Left ventricle myocardium inferior (tissue), 1 donor: ENCODE data around the gene AXL. TPM values are rescaled to one million over a fixed set of nuclear protein-coding genes. Genes with fewer than 3 reads are reported as not detected.
"Not testable (repeated sequence)": the region's sequence is repeated elsewhere in the genome, so short reads cannot be mapped to it uniquely, and the experiment has no call there.

Source experiments
- DNase-seq: peaks from one replicate; pipeline ENCODE4 v3.0.0-alpha.2; 2020
- H3K27ac ChIP-seq: fragments of 200-600 bp; replicated peaks from 2 replicates; pipeline ENCODE4 v1.8.0; 2021
- H3K27me3 ChIP-seq: fragments of 200-600 bp; 2 replicates; pipeline ENCODE4 v1.8.0; 2021; ENCODE audit warnings: low read depth
- H3K36me3 ChIP-seq: fragments of 200-600 bp; 2 replicates; pipeline ENCODE4 v1.8.0; 2021
- H3K4me1 ChIP-seq: fragments of 200-600 bp; 2 replicates; pipeline ENCODE4 v1.8.0; 2021
- H3K4me3 ChIP-seq: fragments of 200-600 bp; 2 replicates; pipeline ENCODE4 v1.8.0; 2021; ENCODE audit warnings: mild to moderate bottlenecking, moderate library complexity
- H3K9me3 ChIP-seq: fragments of 200-600 bp; replicated peaks from 2 replicates; pipeline ENCODE4 v1.8.0; 2021
- intact Hi-C: fragments of 100-400 bp; cut with micrococcal nuclease; formaldehyde crosslinking; loops from one replicate; pipeline ENCODE4 v1.11.0; 2022
- total RNA-seq: library from RNA; stranded (reverse); fragmentation: NEBNext Ultra II Directional; extraction: Animal tissue kit (Norgen Biotek cat#: 25700); gene quantifications from one replicate; pipeline ENCODE4 v1.2.1, GENCODE V29; 2021
- TF ChIP-seq, protein P1 (sequence below): fragments of 200-600 bp; IDR thresholded peaks from 2 replicates; pipeline ENCODE4 v1.8.0; 2021; ENCODE audit warnings: antibody characterized with exemption, mild to moderate bottlenecking, borderline replicate concordance
- donor health status: DM: no; HTN: yes; CAD: no; lungs with severe emphysema.

The AXL gene
- total RNA-seq, 1 donor from 2014 or later: 13.6 TPM

DNA sequence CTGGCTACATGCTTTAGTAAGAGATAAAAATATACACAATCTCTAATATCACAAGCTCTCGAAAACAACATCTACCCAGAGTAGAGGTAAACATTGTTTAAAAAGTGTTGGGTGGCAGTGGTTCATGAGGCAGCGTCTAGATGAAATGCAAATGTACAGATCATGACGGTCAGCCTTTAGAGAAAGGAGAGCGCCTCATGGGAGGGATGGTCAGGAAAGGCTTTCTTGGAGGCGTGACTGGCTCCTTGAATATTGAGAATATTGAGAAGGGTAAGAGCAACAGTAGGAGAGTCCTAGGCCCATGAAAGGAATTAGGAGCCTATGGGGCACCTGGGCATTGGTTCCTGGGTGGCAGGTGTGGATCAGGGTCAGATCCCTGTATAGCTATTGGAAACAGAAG is 55.8 kb downstream of the AXL start:
- Histone ChIP-seq H3K9me3 (no peaks in the 10 kb centered on the region), H3K4me3 (no peak overlapping the region), H3K27ac (no peak overlapping the region), H3K36me3 (peaks cover 100% of the 10 kb centered on the region), H3K4me1 (no peaks in the 10 kb centered on the region), H3K27me3 (no peaks in the 10 kb centered on the region)
- intact Hi-C loops: no loop called here
- no peak for DNase-seq
- TF ChIP-seq, protein P1, sequence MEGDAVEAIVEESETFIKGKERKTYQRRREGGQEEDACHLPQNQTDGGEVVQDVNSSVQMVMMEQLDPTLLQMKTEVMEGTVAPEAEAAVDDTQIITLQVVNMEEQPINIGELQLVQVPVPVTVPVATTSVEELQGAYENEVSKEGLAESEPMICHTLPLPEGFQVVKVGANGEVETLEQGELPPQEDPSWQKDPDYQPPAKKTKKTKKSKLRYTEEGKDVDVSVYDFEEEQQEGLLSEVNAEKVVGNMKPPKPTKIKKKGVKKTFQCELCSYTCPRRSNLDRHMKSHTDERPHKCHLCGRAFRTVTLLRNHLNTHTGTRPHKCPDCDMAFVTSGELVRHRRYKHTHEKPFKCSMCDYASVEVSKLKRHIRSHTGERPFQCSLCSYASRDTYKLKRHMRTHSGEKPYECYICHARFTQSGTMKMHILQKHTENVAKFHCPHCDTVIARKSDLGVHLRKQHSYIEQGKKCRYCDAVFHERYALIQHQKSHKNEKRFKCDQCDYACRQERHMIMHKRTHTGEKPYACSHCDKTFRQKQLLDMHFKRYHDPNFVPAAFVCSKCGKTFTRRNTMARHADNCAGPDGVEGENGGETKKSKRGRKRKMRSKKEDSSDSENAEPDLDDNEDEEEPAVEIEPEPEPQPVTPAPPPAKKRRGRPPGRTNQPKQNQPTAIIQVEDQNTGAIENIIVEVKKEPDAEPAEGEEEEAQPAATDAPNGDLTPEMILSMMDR: no peak

DNA sequence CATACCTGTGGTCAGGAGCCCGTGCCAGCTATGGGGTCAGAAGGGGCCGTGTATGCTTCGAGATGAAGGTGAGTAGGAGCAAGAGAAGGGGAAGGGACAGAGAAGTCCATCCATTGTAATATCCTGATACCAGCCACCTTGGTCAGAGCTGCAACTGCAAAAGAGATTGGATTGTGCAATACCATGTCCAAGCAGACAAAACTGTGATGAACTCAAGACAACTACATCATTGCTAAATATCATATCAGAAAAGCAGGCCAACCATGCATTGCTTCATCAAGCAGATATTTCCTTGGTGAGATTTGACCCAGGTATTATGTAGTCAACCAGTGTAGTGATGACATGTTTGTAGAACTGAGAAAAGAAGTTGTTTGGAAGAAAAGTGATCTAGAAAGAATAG is 57.2 kb downstream of the AXL start:
- Histone ChIP-seq H3K9me3 (no peaks in the 10 kb centered on the region), H3K27ac (no peak overlapping the region), H3K4me3 (no peak overlapping the region), H3K36me3 (peaks cover 100% of the 10 kb centered on the region), H3K27me3 (no peaks in the 10 kb centered on the region), H3K4me1 (no peaks in the 10 kb centered on the region)
- TF ChIP-seq, protein P1: no peak
- DNase-seq: no peak
- intact Hi-C loops: no loop called here

DNA sequence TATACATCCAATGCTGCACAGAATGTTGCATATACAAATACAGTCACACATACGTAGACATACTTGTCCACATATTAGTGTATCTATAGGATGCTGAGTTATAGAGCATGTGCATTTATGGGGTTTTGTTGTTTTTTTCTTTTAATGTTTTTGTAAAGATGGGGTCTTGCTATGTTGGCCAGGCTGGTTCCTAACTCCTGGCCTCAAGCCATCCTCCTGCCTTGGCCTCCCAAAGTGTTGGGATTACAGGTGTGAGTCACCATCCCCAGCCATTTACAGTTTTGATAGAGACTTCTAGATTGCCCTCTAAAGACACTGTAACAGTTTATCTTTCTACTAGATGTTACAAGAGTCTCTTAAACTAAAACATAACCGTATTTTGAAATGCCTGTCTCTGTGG is 59.5 kb downstream of the AXL start:
- intact Hi-C loops: no loop called here

DNA sequence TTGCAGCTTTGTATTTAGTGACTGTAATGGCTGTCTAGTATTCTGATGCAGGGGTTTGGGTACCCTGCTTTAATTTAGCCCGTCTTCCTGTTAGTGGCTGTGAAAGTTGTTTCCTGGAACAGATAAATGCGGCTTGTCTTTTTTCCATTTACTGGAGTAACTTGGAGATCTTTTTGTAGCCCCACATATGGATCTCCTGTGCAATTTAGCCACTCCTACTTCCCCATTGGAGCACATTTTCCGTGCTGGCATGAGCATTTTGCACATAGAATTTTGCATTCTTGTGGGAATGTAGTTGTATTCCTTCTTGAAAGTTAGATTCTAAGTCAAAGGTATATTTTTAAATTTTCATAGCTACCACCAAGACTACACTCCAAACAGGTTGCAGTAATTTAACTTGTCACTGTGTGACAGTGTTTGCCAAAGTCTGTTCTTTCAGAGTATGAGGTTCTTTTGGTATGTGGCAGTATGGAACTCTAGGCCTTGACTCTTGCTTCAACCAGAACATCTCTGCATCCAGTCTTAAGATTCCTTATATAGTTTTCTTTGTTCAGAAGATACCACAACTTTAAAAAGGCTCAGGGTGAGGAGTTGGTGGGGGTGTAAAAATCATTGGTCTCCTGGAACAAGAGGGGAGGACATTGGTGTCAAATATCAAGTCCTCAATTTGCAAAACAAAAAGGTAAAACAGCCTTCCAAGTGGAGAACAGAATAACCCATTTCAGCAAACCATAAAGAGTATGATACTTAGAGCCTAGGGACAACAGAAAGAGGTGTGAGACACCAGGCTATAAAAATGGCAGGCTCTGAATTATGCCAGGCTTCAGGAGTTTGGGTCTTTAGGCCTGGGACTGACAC is 69.9 kb downstream of the AXL start:
- H3K4me1 ChIP-seq: no peaks in the 10 kb centered on the region
- no peaks in the 10 kb centered on the region for H3K9me3 ChIP-seq
- intact Hi-C loops: no loop called here

More for the DNA sequence above, 59.5 kb downstream of the AXL start:
- peaks cover 98% of the 10 kb centered on the region for H3K36me3 ChIP-seq
- no peaks in the 10 kb centered on the region for H3K4me1 ChIP-seq
- no peak overlapping the region for H3K27ac ChIP-seq
- no peak overlapping the region for H3K4me3 ChIP-seq
- no peaks in the 10 kb centered on the region for H3K9me3 ChIP-seq
- TF ChIP-seq, protein P1: no peak
- no peaks in the 10 kb centered on the region for H3K27me3 ChIP-seq
- DNase-seq: no peak

DNA sequence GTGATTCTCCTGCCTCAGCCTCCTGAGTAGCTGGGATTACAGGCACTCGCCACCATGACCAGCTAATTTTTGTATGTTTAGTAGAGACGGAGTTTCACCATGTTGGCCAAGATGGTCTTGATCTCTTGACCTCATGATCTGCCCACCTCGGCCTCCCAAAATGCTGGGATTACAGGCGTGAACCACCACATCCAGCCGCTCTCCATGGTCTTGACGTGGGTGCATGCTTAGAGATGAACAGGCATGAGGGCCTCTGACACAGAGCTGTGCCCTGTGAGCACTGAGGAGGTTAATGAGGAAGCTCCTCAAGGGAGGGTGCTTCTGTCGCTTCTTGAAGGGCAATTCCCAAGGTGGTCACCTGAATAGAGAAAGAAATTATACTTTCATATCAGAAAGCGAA is 70.8 kb downstream of the AXL start:
- H3K27me3 ChIP-seq, DNase-seq, intact Hi-C loops, H3K27ac ChIP-seq, H3K4me1 ChIP-seq, H3K4me3 ChIP-seq, H3K9me3 ChIP-seq: not testable (repeated sequence)
- peaks cover 100% of the 10 kb centered on the region for H3K36me3 ChIP-seq

More for the DNA sequence above, 69.9 kb downstream of the AXL start:
- Histone ChIP-seq H3K27ac (no peak overlapping the region), H3K36me3 (peaks cover 100% of the 10 kb centered on the region), H3K4me3 (no peak overlapping the region), H3K27me3 (no peaks in the 10 kb centered on the region)
- no peak for DNase-seq
- TF ChIP-seq, protein P1: no peak

DNA sequence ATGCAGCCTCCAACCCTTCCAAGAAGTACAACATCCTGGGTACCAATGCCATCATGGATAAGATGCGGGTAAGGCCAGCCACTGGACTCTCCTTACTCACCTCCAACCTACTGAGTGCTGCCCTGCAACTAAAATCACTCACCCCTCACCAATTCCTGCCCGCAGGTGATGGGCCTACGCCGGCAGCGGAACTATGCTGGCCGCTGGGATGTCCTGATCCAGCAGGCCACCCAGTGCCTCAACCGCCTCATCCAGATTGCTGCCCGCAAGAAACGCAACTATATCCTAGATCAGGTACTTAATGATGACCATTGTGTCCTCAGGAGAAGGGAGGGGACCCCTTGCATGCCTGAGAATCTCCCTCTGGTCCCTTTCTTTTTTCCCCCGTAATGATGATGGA is 75.4 kb downstream of the AXL start:
- intact Hi-C loops: no loop called here
- H3K4me3 ChIP-seq: no peak overlapping the region
- peaks cover 34% of the 10 kb centered on the region for H3K4me1 ChIP-seq
- no peak for DNase-seq
- H3K36me3 ChIP-seq: peaks cover 78% of the 10 kb centered on the region
- no peaks in the 10 kb centered on the region for H3K27me3 ChIP-seq
- no peak overlapping the region for H3K27ac ChIP-seq
- TF ChIP-seq, protein P1: no peak
- no peaks in the 10 kb centered on the region for H3K9me3 ChIP-seq
